Mammary epithelial cell (primary cell): ENCODE data around the gene SPIB.

ENCODE experiments used
- EZH2 ChIP-seq: IDR thresholded peaks from 2 replicates; pipeline ENCODE4 v1.6.1; 2012; ENCODE audit warnings: low read length, inconsistent platforms, borderline replicate concordance
- TF ChIP-seq, protein P1 (sequence below), 2 donors: IDR thresholded peaks in 1 of 2; conservative IDR thresholded peaks in 1 of 2; 2 replicates each; pipeline ENCODE4 v1.5.1; 2011 to 2012; ENCODE audit warnings: inconsistent platforms in 2 of 2, low read length in 2 of 2, mild to moderate bottlenecking in 2 of 2, control low read depth in 1 of 2, low read depth in 1 of 2; ENCODE audit not compliant: insufficient read depth in 1 of 2; ENCODE audit errors: extremely low read depth in 1 of 2

DNA sequence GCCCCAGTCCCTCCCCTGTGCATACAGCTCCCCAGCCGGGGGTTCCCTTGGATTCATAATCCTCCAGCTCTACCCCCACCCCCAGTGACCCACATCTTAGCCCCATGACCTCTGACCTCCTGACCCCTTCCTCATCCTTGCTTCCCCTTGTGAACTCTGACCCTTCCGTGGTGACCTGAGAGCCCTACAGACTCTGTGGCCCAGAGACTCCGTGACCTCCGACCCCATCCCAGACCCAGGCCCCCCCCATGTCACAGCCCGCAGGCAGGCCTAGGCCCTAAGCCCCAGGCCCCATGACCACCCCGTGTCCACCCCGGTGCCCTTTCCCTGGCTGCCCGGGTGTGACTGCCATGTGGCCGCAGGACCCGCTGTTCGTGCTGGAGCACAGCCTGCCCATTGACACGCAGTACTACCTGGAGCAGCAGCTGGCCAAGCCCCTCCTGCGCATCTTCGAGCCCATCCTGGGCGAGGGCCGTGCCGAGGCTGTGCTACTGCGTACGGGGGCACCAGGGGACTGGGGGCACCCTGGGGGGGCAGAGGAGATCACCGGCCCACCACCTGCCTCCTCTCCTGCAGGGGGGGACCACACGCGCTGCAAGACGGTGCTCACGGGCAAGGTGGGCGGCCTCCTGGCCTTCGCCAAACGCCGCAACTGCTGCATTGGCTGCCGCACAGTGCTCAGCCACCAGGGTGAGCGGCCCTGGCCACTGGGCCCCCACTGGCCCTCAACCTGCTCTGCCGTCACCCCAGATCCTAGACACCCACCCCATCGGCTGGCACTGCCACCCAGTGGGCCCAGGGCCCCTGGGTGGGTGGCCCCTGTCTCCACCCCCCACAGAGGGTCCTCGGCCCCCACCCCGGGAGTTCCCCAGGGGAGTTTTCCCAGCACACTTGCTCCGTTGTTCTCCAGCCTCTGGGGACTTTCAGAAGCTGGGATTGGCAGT is 2.4 kb upstream of the SPIB start:
- TF ChIP-seq, protein P1, sequence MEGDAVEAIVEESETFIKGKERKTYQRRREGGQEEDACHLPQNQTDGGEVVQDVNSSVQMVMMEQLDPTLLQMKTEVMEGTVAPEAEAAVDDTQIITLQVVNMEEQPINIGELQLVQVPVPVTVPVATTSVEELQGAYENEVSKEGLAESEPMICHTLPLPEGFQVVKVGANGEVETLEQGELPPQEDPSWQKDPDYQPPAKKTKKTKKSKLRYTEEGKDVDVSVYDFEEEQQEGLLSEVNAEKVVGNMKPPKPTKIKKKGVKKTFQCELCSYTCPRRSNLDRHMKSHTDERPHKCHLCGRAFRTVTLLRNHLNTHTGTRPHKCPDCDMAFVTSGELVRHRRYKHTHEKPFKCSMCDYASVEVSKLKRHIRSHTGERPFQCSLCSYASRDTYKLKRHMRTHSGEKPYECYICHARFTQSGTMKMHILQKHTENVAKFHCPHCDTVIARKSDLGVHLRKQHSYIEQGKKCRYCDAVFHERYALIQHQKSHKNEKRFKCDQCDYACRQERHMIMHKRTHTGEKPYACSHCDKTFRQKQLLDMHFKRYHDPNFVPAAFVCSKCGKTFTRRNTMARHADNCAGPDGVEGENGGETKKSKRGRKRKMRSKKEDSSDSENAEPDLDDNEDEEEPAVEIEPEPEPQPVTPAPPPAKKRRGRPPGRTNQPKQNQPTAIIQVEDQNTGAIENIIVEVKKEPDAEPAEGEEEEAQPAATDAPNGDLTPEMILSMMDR (conservative IDR thresholded peaks at IDR 0.05 in 1 of 2, IDR thresholded peaks at IDR 0.05 in 1 of 2; ENCODE audit: extremely low read depth in 1 of 2, insufficient read depth in 1 of 2, low read depth in 1 of 2, low read length in 2 of 2): no peak
- no peak for TF ChIP-seq EZH2
